Measurements from ENCODE around the gene SLC6A5. TPM values are rescaled to one million over a fixed set of nuclear protein-coding genes. Genes with fewer than 3 reads are reported as not detected.

Gene SLC6A5
- total and polyA plus RNA-seq, 2 experiments from 2014 or later, result not detected

- Histone ChIP-seq H3K9me3 (ENCODE audit: low read depth) (no peaks in the 10 kb centered on the region), H3K27ac (no peak overlapping the region), H3K27me3 (peaks cover 82% of the 10 kb centered on the region), H3K4me1 (ENCODE audit: low read depth) (peaks cover 4% of the 10 kb centered on the region), H3K36me3 (no peaks in the 10 kb centered on the region), H3K4me3 (no peak overlapping the region)
- peak; percentile 28 for TF ChIP-seq CTCF (IDR thresholded peaks at IDR 0.05; ENCODE audit: low read depth, low read length)
- peak; percentile 6 to 43 for DNase-seq (ENCODE audit: low read depth in 1 of 2, low spot score in 1 of 2)
Measured at GRCh38 chr11:20671856-20672546, 72.6 kb downstream of the SLC6A5 start.

DNA sequence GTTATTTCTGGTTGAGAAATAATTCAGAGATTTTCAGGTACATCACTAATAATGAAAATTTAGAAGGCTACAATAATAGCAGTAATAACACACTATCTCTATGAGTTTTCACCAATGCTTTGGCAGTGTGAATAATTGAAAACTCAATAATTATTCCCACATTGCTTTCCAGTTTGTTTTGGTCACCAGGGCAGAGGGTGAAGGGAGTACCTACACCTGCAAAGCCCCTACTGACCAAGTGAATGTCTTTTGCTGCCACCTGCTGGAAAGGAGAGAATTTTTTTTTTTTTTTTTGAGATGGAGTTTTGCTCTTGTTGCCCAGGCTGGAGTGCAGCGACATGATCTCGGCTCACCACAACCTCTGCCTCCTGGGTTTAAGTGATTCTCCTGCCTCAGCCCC, 73.2 kb downstream of the SLC6A5 start:
- peak; percentile 8 to 36 for DNase-seq (ENCODE audit: low read depth in 1 of 2, low spot score in 1 of 2)
- H3K27me3 ChIP-seq, result peaks cover 83% of the 10 kb centered on the region
- TF ChIP-seq CTCF (IDR thresholded peaks at IDR 0.05; ENCODE audit: low read depth, low read length), result peak; percentile 40
- H3K4me3 ChIP-seq, result no peak overlapping the region
- H3K4me1 ChIP-seq (ENCODE audit: low read depth), result peaks cover 4% of the 10 kb centered on the region
- H3K27ac ChIP-seq, result no peak overlapping the region
- H3K9me3 ChIP-seq (ENCODE audit: low read depth), result no peaks in the 10 kb centered on the region
- H3K36me3 ChIP-seq, result no peaks in the 10 kb centered on the region

DNA sequence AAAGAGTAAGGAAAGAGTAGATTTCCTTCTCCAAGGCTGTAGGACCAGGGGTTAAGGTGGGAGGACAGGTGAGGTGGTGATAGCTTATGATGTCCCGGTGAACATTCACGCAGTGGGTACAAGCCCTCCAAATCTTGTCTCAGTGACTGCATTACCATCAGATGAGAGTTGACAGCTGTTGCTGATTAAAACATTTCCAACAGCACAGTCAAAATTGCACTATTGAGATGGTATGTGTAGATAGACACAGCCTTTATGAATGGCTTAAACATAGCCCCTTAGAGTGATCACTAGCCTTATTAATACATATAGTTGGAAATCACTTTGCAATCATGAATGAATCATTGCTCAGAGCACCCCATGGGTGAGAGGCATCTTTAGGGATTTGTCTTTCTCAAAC, 77.2 kb downstream of the SLC6A5 start:
- Histone ChIP-seq H3K27ac (no peak overlapping the region), H3K4me1 (ENCODE audit: low read depth) (no peaks in the 10 kb centered on the region), H3K27me3 (peaks cover 42% of the 10 kb centered on the region), H3K36me3 (no peaks in the 10 kb centered on the region), H3K4me3 (no peak overlapping the region), H3K9me3 (ENCODE audit: low read depth) (no peaks in the 10 kb centered on the region)
- TF ChIP-seq CTCF (IDR thresholded peaks at IDR 0.05; ENCODE audit: low read depth, low read length), result no peak
- no peak for DNase-seq (ENCODE audit: low read depth in 1 of 2, low spot score in 1 of 2)

GRCh38 chr11:20688761-20689160, 89.4 kb downstream of the SLC6A5 start:
- H3K27ac ChIP-seq, result no peak overlapping the region

DNA sequence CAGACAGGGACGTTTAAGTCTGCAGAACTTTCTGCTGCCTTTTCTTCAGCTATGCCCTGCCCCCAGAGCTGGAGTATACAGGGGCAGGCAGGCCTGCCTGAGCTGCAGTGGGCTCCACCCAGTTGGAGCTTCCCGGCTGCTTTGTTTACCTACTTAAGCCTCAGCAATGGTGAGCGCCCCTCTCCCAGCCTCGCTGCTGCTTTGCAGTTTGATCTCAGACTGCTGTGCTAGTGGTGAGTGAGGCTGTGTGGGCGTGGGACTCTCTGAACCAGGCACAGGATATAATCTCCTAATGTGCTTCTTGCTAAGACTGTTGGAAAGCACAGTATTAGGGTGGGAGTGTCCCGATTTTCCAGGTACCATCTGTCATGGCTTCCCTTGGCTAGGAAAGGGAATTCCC, 108.5 kb downstream of the SLC6A5 start:
- H3K27me3 ChIP-seq, result no peaks in the 10 kb centered on the region
- no peaks in the 10 kb centered on the region for H3K36me3 ChIP-seq
- no peak for DNase-seq (ENCODE audit: low read depth in 1 of 2, low spot score in 1 of 2)
- no peak overlapping the region for H3K4me3 ChIP-seq
- no peaks in the 10 kb centered on the region for H3K9me3 ChIP-seq (ENCODE audit: low read depth)
- no peak for TF ChIP-seq CTCF (IDR thresholded peaks at IDR 0.05; ENCODE audit: low read depth, low read length)
- H3K4me1 ChIP-seq (ENCODE audit: low read depth), result no peaks in the 10 kb centered on the region
- no peak overlapping the region for H3K27ac ChIP-seq

More at GRCh38 chr11:20688761-20689160, 89.4 kb downstream of the SLC6A5 start:
- Histone ChIP-seq H3K4me1 (ENCODE audit: low read depth) (peaks cover 7% of the 10 kb centered on the region), H3K4me3 (no peak overlapping the region), H3K27me3 (no peaks in the 10 kb centered on the region), H3K36me3 (no peaks in the 10 kb centered on the region), H3K9me3 (ENCODE audit: low read depth) (no peaks in the 10 kb centered on the region)
- no peak for TF ChIP-seq CTCF (IDR thresholded peaks at IDR 0.05; ENCODE audit: low read depth, low read length)
- no peak for DNase-seq (ENCODE audit: low read depth in 1 of 2, low spot score in 1 of 2)

Other genes with a start within 250 kb of the SLC6A5 start
- 3.4 and 4.9 TPM in 2 replicates for gene HTATIP2, start 235.9 kb upstream of the SLC6A5 start, total RNA-seq
- gene HTATIP2, start 235.9 kb upstream of the SLC6A5 start, polyA plus RNA-seq, result 2.0 and 14.1 TPM in 2 replicates
- gene PRMT3, start 211.9 kb upstream of the SLC6A5 start, total RNA-seq, result 11.7 and 14.2 TPM in 2 replicates
- 15.7 and 19.4 TPM in 2 replicates for gene PRMT3, start 211.9 kb upstream of the SLC6A5 start, polyA plus RNA-seq
- gene NELL1, start 70.0 kb downstream of the SLC6A5 start, total RNA-seq, result 2.1 and 7.4 TPM in 2 replicates
- gene NELL1, start 70.0 kb downstream of the SLC6A5 start, polyA plus RNA-seq, result 1.0 and 7.7 TPM in 2 replicates